ENCODE results near the gene PACRG.

The PACRG gene

DNA sequence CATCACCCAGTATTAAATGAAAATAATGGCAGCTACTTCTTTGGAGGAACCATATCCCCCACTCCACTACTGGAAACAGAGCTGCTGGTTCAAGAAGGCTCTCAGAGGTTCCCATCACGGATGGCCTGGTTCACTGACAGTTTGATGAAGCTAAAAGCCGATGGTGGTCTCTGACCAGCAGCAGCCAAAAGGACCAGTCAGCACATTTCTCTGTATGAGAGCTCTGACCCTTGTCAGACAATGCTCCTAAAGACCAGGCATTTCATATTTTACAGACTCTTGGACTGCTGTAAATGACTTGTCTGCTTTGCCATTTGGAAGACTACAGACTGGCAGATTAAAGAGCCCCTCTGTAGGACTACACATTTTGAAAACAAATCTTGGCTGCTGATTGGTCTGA, 16.8 kb upstream of the PACRG start:
- no peak for DNase-seq

DNA sequence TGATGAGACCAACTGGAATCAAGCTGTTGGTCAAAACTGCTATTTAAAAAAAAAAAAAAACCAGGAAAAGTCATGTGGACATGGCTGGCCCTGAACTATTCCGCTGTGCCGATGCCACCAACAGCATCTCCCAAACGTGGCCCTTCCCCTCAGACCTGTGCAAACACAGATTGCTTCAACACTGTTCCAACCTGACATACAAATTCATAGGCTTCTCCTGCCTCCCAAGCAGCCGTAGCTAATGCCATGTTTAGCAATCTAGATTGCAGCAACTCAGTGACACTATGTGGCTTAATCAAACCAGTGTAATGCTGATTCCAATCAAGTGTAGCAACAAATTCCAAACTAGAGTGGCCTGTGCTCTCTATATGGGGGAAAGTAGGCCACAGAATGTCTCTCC, 16.4 kb upstream of the PACRG start:
- no peak for DNase-seq

DNA sequence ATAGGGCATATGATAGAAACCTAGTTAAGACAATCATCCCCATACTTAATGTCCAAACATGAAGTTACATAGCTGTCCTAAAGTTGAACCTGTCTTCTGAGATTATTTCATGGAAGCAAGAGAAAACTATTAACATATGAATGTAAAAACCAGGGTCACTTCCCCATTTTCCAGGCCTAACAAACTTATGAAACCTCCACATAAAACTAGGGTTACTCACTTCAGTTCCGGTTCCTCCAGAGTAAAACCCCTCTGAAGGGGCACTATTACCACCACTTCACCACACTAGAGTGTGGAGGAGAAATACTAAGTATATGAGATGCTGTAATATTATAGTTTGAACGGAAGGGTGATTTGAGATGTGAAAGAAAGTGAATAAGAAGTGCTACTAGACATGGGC, 15.1 kb upstream of the PACRG start:
- DNase-seq, result no peak

DNA sequence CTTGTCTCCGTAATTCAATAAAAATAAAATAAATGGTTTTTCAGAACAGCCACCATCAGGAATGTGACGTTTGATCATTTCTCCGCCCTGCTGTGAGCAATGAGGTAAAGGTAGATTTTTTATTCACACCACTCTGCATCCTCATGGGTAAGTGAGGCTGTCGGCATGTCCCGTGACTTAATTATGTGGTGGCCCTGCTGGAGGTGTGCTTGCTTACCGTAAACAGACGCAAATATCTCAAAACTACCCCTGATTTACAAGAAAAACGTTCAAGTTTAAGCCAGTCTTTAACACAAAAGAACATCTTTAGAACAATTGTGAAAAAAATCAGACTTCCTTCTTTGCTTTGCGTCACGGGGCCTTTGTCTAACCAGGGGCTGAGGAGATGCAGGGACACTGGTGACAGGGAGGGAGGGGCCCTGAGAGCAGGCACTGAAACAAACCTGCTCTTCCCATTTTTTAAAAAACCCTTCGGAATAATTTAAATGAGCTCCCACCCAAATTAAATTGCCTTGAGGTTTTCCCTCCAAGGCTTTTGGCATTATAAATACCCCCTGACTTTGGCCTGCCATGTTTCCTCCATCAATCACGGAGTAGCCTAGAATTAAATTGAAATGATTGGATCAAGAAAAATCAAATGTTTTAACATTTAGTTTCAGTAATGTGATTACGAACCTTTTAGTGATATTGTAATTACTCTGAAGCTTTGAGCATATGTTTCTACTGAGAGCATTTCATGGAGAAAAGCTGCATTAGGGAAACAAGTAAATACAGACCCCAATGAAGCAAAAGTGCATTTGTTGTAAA, 13.6 kb upstream of the PACRG start:
- DNase-seq, result no peak

DNA sequence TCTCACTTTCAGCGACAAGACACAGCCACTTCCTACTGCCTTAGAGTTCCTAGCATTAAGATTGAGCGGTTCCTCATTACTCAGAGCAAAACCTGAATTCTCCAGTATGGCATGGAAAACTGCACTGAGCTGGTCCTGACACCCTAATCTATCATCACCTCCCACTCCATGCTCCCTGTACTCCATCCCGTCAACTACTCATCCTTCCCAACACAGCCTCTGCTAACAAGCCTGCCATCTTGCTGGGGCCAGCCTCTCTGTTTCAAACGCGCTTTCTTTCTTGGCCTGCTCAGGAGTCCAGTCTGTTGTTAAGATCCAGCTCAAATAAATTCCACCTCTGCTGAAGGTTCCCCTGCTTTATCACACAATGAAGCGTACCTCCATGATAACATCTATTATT, 12.2 kb upstream of the PACRG start:
- DNase-seq, result no peak

DNA sequence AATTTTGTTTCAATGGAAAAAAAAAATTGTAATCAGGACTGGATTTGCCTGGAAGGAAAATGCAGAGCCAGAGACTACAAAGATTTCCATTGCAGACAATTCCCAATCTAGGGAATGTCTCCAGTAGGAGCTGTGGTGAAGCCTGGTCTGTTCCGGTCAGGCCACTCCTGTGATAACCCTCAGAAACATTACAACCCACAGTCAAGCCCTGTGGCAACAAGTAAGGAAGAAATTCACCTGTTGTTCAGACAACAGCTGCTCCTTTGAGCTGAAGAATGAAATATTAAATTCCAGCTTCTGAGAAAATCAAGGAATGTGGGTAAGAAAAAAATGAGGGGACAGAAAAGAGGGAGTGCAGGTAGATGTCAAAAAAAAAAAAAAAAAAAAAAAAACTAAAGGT, 8.2 kb upstream of the PACRG start:
- no peak for DNase-seq

DNA sequence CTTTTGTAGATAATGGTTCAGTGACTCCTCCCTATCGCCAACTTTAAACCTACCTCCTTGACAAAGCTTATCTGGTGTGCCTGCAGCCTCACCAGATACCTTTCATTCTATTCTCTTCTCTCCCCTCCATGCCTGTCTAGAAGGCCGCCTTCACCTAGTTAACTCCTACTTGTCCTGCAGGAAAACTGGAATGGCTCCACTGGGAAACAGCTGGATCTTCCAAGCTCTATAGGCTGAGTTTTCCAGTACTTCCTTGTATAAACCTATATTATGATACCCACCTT, 6.4 kb upstream of the PACRG start:
- no peak for DNase-seq

DNA sequence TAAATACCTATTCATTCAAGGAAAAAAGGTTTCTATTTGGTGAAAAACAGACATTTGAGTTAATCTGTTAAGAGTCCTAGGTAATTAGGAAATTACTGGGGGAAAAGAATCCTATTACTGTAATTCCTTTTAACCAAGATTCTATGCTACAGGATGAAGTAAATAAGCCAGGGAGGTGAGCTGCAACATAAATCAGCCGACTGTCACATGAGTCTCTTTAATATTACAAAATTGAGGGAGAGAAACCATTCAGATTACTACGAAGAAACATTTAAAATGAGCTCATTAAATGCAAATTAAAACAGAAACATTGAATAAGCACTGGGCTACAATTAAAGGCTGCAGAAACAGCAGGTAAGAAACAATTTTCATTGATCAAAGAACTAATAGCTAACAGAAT, 5.5 kb upstream of the PACRG start:
- no peak for DNase-seq

DNA sequence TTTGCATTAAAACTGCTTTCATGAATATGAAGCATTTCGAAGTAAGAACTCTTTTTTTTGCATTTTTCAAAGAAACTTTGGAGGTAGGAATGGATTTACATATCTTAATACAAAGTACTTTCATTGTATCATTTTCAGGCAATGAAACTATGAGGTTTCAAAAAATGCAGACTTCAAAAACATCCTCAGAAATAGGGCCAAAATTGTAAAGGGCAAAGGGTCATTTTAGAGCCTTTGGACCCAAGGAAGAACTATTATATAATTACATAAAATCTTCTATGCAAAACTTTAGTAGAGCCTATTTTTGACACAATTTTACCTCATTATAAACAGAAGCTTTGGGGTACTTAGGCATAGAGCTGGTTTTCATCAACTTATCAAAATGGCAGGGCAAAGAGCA, 5.1 kb upstream of the PACRG start:
- no peak for DNase-seq

DNA sequence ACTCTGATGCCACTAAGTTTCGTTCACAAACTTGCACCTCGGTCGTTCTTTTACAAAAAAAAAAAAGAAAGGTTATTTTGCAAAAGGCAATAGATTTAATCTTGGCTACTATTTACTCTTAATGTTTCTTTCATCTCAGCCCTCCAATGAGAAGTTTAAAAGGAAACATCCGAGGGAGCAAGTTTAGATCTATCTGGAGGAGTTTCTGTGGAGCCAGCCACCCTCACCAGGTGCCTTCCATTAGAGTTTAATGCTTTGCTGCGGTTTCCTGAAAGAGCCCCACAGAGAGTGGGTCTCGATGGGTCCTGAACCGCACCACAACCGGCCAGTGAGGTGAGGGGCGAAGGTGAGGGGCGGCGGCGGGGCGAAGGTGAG, 840 bp upstream of the PACRG start:
- no peak for DNase-seq

DNA sequence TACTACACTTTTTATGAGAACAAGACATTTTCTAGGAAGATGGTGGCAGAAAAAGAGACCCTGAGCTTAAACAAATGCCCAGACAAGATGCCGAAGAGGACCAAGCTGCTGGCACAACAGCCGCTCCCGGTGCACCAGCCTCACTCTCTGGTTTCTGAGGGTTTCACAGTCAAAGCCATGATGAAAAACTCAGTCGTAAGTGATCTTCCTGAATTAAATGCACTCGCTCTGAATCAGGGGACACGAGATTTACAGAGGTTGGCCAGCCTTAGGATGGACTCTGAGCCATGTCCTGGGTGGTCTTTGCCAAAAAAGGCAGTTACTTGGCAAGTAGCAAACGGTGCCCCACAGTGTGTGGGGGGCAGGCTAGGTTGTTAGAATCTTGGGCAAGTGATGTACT, 423 bp downstream of the PACRG start:
- no peak for DNase-seq

DNA sequence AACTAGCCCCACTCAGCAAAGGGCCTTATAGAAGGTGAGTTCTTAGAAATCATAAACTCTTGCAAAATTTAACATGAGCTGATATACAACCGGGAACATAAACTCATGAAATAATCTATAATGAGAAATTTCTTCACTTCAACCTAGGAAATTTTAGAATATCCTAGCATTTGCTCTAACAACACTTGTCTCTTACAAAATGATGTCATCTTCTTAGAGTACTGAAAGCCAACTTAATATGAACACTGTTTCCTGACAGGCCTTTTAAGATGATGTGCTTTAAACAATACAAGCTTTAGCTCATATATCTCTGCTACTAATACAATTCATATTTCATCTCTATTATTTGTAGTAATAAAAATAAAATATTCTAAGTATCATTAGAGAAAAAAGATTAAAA, 932 bp downstream of the PACRG start:
- DNase-seq, result no peak

DNA sequence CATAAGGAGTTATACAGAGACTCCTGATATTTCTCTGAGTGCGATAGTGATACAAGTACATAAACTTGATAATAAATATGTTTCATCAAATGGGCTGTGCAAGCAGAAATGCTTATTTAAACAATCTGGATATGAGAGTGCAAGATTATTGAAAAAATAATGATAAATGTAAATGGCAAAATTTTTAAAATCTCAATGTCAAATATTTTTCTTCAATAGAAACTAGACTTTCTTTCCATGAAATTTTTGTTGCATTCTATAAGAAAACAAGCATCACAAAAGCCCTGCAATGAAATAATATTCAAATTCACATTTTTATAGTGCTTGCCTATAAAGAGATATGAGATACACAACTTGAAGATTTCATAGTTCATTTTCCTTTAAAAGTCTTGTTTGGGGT, 2.7 kb downstream of the PACRG start:
- no peak for DNase-seq

DNA sequence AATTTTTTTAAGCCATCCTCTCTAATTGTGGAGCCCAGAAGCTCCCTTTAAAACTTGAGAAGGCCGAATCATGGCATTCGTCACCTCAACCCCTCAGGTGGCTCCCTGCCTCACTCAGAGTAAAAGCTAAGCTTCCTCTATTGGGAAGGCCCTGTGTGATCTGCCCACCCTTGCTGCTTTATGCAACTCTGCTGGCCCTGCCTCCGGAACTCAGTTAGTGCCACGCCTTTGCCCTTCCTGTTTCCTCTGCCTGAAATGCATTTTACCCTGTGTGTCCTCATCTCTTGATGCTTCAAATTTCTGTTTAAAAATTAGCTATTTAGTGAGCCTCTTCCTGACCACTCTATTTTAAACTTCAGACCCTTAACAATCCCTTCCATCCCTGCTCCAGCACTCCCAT, 5.7 kb downstream of the PACRG start:
- no peak for DNase-seq

DNA sequence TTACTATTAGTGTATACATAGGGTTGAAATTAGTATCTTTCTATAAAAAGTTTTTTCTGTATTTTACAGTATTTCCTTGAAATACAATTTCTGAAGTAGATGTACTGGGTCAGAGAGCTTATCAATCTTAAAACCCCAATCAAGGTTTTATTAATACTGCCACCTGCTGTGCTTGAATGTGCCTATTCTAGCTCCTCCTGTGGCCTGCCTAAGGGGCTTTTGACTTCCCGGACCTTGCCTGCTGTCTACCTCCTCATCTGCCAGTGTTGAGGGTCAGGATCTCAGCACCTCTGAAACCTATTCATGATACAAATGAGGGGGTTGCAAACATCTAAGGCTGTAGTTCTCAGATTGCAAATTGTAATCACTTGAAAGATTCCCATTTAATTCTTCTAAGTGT, 9.2 kb downstream of the PACRG start:
- DNase-seq, result no peak

DNA sequence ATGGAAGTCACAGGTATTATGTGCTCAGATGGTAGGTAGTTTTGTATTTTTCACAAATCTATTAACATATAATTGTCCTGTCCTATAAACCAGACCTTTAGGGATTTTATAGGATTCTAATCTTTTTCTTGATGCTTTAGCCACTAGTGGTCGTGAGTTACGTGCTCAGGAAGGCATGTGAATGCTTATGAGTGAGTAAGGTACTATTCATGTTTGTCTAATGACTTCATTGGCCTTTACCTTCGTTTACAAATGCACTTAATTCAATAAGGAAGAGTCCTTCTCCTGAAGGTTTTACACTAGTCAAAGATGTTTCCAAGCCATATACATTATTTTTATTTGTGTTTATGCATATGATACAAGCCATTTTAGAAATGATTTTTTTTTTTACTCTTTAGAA, 23.0 kb downstream of the PACRG start:
- DNase-seq, result no peak

DNA sequence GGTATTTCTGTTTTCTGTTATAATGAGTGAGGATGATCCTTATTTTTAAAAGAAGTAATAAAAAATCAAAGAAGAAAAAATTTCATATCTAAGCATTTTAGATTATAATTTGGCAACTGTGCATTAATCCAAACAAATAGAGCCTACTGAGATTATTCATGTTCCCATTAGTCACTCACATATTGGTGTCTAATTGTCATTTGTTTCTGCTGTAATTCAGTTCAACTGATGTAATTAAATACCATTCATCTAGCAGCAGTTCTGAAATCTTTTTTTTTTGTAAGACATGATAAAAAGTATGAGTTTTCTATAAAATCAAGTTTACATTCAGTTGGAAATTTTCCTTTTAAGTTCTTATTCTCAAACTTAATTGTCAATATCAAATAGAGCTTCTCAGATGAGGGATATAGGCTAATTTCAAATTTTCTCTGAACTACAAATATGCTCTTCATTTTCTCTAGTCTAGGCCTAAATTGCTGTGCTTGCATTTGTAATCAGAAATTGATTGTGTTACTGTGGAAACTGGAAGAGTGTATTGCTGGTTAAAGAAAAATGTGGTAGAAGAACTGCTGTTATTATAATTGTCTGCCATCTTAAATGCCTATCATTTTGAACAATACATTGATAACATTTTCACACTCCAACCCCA, 23.6 kb downstream of the PACRG start:
- DNase-seq, result no peak

DNA sequence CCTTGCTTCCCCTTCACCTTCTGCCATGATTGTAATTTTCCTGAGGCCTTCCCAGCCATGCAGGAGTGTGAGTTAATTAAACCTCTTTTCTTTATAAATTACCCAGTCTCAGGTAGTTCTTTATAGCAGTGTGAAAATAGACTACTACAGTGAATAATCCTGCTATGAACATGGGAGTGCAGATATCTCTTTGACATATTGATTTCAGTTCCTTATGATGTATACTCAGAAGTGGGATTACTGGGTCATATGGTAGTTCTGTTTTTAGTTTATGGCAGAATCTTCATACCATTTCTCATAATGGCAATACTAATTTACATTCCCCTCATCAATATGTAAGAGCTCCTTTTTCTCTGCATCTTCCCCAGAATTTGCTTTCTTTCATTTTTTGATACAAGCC, 26.0 kb downstream of the PACRG start:
- no peak for DNase-seq

DNA sequence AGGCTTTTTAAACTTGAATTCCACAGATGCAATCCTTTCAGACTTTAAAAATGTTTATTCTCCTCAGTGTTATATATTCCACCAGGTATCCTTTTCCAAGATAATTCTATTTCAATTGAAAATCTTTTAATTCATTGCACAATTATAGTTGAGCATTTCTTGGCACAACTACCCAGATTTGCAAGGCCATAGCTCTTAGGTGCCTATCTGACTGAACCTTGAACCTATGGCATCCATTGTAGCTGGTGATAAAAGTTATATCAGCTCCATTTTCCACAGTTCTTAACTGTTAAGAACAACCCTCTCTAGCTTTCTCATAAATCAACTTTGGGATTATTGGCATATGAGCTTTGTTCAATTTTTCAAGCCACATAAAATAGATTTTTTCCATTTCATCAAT, 42.4 kb downstream of the PACRG start:
- no peak for DNase-seq

DNA sequence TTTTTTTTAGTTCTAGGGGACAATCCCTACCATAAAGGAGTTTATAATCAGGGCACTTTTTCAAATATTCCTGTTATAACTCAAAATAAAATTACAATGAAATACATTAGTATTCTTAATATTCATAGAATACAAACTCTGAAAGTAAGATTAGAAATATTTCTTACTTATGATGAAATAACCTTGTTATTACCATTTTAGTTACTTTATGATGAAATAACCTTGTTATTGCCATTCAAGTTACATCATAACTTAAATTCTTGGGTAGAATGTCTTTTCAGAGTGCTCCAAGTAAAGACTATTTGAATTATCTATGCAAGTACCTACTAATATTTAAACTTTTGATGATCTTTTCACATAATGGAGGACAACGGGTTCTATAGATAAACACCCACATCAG, 43.2 kb downstream of the PACRG start:
- no peak for DNase-seq

DNA sequence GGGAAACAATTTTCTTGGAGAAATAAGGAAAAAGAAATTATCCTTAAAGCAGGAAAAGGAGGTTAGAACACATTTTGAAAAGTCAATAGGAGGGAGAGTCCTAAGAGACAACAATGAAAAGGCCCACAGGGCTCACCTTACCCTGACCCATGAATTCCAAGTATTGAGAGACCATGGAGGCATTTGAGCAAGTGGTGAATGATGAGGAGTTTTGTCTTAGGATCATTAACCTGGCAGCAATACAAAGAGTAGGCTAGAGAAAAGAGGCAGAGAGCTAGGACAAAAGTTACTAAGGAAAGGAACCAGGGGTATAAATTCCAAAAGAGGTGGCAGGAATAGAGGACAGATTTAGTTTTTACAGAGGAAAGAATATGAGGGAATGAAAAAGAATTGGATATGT, 44.7 kb downstream of the PACRG start:
- DNase-seq, result no peak

DNA sequence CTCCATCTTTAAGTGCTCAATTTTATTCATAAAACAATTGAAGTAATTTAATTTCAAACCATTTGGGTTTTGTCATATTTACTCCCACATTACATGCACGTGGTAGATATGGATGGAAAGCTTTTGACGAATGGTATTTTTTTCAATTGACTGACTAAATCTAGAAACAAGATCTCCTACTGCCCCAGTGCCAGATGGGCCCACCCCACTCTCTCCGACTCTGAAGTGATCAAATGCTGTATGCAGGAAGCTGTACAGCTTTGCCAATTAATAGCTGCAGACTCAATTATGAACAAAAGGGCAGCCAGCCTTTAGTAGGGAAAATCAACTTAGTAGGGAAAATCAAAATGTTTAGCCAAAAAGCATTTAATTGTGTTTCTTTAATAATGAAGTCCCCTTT, 46.2 kb downstream of the PACRG start:
- no peak for DNase-seq

DNA sequence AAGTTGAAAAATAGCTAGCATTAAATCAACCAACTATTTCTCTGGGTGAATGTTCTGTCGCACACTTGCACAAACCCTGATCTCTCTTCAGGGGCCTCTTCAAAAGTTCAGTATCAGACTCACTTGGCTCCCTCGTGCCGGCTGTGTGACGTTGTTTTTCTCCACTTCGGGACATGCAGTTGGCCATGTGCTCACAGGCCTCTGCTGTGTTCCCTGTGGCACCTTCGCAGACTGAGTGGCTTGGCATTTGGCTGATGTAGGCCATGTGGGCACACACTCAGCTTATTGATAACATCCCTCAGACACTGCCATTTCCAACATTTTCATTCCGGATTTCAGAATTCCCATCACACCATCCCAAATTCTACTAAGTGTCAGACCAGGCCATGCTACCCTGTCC, 49.3 kb downstream of the PACRG start:
- no peak for DNase-seq

DNA sequence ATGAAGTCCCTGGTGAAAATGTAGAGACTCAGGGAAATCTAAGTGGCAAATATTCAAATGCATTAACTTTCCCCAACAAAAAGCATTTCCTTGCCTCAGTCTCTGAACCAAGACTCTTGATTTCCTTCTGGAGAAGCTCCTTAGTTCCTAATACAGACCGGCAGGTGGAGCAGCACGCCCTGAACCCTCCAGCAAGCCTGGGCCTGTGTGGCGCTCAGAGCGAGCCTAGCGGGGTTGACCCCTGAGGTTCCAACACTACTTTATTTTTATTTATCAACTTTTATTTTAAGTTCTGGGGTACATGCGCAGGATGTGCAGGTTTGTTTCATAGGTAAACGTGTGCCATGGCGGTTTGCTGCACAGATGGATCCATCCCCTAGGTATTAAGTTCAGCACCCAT, 50.8 kb downstream of the PACRG start:
- no peak for DNase-seq

DNA sequence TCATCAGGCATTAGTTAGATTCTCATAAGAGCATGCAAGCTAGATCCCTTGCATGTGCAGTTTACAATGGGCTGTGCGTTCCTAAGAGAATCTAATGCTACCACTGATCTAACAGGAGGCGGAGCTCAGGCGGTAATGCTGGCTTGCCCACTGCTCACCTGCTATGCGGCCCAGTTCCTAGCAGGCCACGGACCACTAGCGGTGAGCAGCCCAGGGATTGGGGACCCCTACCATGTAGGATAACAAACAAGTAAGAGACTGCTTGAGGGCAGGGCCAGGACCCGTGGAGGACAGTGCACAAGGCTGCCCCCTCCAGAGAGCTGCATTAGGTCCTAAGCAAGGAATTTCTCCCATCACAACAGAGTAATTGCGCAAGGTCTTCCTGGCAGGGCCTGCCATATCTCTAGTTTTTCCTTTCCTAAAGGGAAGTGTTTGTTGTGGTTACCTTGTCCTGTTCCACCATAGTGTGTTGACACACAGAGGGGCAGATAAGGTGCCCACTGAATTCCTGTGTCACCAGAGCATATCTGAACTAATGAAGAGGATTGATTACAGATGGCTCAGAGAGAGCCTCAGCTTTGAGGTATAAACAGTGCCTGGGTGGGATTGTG, 58.0 kb downstream of the PACRG start:
- no peak for DNase-seq
